Vagina (tissue), 2 donors: ENCODE data around the gene LDLRAD3.

Experiments
- POLR2A ChIP-seq, 2 donors: fragments of 450-650 bp; IDR thresholded peaks; one replicate each; pipeline ENCODE4 v1.6.1; 2017; ENCODE audit warnings: antibody characterized with exemption in 2 of 2, mild to moderate bottlenecking in 2 of 2, moderate library complexity in 2 of 2
- TF ChIP-seq, protein P1 (sequence below), 3 experiments: fragments of 450-650 bp in 2 of 3; fragments of 200-600 bp in 1 of 3; sonication (generic) in 1 of 3; IDR thresholded peaks; one replicate each; pipeline ENCODE4 v1.5.1; 2017 to 2019; ENCODE audit warnings: antibody characterized with exemption in 3 of 3, mild to moderate bottlenecking in 2 of 3, moderate library complexity in 2 of 3

DNA sequence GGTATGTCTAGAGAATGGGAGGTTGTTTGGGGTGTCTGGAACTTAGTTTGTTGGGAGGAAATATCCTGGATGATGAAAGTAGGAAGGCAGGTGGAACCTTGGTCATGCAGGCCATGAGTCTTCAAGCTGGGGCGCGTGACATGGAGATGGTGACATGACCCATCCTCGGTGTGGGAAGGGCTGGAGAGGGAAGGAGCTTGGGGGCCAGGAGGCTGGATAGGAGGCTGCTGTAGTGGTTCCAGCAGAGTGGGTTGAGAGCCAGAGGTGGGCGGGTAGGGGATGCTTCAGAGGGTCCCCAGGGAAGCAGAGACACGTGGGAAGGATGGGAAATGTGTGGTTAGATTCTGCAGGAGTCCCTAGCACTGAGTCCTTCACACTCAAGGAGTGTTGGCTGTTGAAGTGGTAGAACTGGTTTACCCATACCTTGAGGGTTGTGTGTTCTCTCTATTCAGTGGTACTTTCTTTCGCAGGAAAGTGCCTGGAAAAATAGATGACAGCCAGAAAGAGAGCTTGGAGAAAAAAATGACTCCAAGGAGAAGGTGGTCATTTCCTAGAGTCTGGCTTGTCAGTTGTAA is 56.8 kb downstream of the LDLRAD3 start:
- TF ChIP-seq, protein P1, sequence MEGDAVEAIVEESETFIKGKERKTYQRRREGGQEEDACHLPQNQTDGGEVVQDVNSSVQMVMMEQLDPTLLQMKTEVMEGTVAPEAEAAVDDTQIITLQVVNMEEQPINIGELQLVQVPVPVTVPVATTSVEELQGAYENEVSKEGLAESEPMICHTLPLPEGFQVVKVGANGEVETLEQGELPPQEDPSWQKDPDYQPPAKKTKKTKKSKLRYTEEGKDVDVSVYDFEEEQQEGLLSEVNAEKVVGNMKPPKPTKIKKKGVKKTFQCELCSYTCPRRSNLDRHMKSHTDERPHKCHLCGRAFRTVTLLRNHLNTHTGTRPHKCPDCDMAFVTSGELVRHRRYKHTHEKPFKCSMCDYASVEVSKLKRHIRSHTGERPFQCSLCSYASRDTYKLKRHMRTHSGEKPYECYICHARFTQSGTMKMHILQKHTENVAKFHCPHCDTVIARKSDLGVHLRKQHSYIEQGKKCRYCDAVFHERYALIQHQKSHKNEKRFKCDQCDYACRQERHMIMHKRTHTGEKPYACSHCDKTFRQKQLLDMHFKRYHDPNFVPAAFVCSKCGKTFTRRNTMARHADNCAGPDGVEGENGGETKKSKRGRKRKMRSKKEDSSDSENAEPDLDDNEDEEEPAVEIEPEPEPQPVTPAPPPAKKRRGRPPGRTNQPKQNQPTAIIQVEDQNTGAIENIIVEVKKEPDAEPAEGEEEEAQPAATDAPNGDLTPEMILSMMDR (IDR thresholded peaks at IDR 0.05), result no peak
- TF ChIP-seq POLR2A (IDR thresholded peaks at IDR 0.05), result no peak
